ENCODE results near the gene INPP5D.

DNA sequence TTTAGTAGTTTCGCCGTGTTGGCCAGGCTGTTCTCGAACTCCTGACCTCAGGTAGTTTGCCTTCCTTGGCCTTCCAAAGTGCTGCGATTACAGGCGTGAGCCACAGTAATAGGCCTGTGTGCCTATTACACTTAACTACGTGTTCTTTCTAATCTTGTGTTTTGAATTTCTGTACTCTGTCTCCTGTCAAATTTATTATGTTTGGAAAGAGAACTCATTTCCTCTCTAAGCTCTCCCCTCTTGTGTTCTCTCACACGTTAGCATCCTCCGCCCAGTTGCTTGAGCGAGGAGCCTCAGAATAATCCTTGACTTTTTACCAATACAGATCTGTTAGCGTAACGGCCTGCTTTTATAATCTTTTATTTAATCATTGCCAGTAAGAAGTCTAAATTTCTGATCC, 195.0 kb downstream of the INPP5D start:
- TF ChIP-seq, protein P1, sequence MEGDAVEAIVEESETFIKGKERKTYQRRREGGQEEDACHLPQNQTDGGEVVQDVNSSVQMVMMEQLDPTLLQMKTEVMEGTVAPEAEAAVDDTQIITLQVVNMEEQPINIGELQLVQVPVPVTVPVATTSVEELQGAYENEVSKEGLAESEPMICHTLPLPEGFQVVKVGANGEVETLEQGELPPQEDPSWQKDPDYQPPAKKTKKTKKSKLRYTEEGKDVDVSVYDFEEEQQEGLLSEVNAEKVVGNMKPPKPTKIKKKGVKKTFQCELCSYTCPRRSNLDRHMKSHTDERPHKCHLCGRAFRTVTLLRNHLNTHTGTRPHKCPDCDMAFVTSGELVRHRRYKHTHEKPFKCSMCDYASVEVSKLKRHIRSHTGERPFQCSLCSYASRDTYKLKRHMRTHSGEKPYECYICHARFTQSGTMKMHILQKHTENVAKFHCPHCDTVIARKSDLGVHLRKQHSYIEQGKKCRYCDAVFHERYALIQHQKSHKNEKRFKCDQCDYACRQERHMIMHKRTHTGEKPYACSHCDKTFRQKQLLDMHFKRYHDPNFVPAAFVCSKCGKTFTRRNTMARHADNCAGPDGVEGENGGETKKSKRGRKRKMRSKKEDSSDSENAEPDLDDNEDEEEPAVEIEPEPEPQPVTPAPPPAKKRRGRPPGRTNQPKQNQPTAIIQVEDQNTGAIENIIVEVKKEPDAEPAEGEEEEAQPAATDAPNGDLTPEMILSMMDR (IDR thresholded peaks at IDR 0.05; ENCODE audit: control extremely low read depth in 1 of 3, insufficient read depth in 1 of 3, low read depth in 1 of 3, low read length in 3 of 3): no peak
- no peak for TF ChIP-seq POLR2AphosphoS5 (IDR thresholded peaks at IDR 0.05; ENCODE audit: low read depth, low read length)
- TF ChIP-seq POLR2A (IDR thresholded peaks at IDR 0.05; ENCODE audit: control extremely low read depth in 1 of 2, low read depth in 2 of 2, low read length in 2 of 2): no peak
- no peak for TF ChIP-seq CREB1 (IDR thresholded peaks at IDR 0.05)
- TF ChIP-seq EP300 (IDR thresholded peaks at IDR 0.05; ENCODE audit: borderline replicate concordance in 1 of 2, low read depth in 2 of 2, low read length in 2 of 2): no peak
- TF ChIP-seq CHD1 (IDR thresholded peaks at IDR 0.05; ENCODE audit: low read depth, low read length): no peak
- no peak for TF ChIP-seq RXRA (IDR thresholded peaks at IDR 0.05; ENCODE audit: insufficient read depth, low read depth, low read length)
- TF ChIP-seq TAF1 (IDR thresholded peaks at IDR 0.05; ENCODE audit: low read depth, low read length): no peak
- no peak for TF ChIP-seq CHD2 (IDR thresholded peaks at IDR 0.05; ENCODE audit: low read length)

Data from H1 (cell line).